Measurements from ENCODE around the gene PRKCG.

The PRKCG gene

GRCh38 chr19:53873773-53874605, 8.0 kb upstream of the PRKCG start:
- DNase-seq (ENCODE audit: low spot score), result no peak
- in situ Hi-C loops (cut with MboI; ENCODE audit: low sequenced_read_pairs, unreplicated experiment), result no loop called here
- TF ChIP-seq CTCF (IDR thresholded peaks at IDR 0.05; ENCODE audit: borderline replicate concordance, control extremely low read depth, extremely low read depth, insufficient read depth, missing control alignments), result no peak

- no peak for TF ChIP-seq CTCF (IDR thresholded peaks at IDR 0.05; ENCODE audit: borderline replicate concordance, control extremely low read depth, extremely low read depth, insufficient read depth, missing control alignments)
- DNase-seq (ENCODE audit: low spot score), result no peak
- in situ Hi-C loops (cut with MboI; ENCODE audit: low sequenced_read_pairs, unreplicated experiment), result no loop called here
These were observed 7.4 kb upstream of the PRKCG start for GRCh38 chr19:53874606-53874990.

- no peak for TF ChIP-seq CTCF (IDR thresholded peaks at IDR 0.05; ENCODE audit: borderline replicate concordance, control extremely low read depth, extremely low read depth, insufficient read depth, missing control alignments)
- no peak for DNase-seq (ENCODE audit: low spot score)
- in situ Hi-C loops (cut with MboI; ENCODE audit: low sequenced_read_pairs, unreplicated experiment), result no loop called here
These were observed 6.2 kb upstream of the PRKCG start for GRCh38 chr19:53875602-53876325.

GRCh38 chr19:53876651-53877224, 5.3 kb upstream of the PRKCG start:
- in situ Hi-C loops (cut with MboI; ENCODE audit: low sequenced_read_pairs, unreplicated experiment), result no loop called here
- no peak for DNase-seq (ENCODE audit: low spot score)
- no peak for TF ChIP-seq CTCF (IDR thresholded peaks at IDR 0.05; ENCODE audit: borderline replicate concordance, control extremely low read depth, extremely low read depth, insufficient read depth, missing control alignments)

GRCh38 chr19:53877361-53877766, 4.6 kb upstream of the PRKCG start:
- in situ Hi-C loops (cut with MboI; ENCODE audit: low sequenced_read_pairs, unreplicated experiment), result no loop called here
- DNase-seq (ENCODE audit: low spot score), result no peak
- TF ChIP-seq CTCF (IDR thresholded peaks at IDR 0.05; ENCODE audit: borderline replicate concordance, control extremely low read depth, extremely low read depth, insufficient read depth, missing control alignments), result no peak

- in situ Hi-C loops (cut with MboI; ENCODE audit: low sequenced_read_pairs, unreplicated experiment), result no loop called here
- DNase-seq (ENCODE audit: low spot score), result no peak
- no peak for TF ChIP-seq CTCF (IDR thresholded peaks at IDR 0.05; ENCODE audit: borderline replicate concordance, control extremely low read depth, extremely low read depth, insufficient read depth, missing control alignments)
These were observed 3.2 kb upstream of the PRKCG start for GRCh38 chr19:53878776-53879139.

Measured in GM13976 (cell line).